Measurements from ENCODE around the gene SMARCB1.

The SMARCB1 gene

GRCh38 chr22:23789121-23789520 lies 2.4 kb downstream of the SMARCB1 start:
- H3K27ac ChIP-seq (ENCODE audit: low read length): peak overlapping the region; percentile 32; the same call in 1 of the 2 replicates
- H3K9me3 ChIP-seq (ENCODE audit: insufficient read depth, low read length): no peaks in the 10 kb centered on the region
- peaks cover 62% of the 10 kb centered on the region for H3K79me2 ChIP-seq (ENCODE audit: low read length)
- peak overlapping the region; percentile 32 for H3K4me2 ChIP-seq (ENCODE audit: low read length)
- peaks cover 30% of the 10 kb centered on the region for H3K36me3 ChIP-seq (replicated peaks; ENCODE audit: low read depth, low read length)
- TF ChIP-seq, protein P1, sequence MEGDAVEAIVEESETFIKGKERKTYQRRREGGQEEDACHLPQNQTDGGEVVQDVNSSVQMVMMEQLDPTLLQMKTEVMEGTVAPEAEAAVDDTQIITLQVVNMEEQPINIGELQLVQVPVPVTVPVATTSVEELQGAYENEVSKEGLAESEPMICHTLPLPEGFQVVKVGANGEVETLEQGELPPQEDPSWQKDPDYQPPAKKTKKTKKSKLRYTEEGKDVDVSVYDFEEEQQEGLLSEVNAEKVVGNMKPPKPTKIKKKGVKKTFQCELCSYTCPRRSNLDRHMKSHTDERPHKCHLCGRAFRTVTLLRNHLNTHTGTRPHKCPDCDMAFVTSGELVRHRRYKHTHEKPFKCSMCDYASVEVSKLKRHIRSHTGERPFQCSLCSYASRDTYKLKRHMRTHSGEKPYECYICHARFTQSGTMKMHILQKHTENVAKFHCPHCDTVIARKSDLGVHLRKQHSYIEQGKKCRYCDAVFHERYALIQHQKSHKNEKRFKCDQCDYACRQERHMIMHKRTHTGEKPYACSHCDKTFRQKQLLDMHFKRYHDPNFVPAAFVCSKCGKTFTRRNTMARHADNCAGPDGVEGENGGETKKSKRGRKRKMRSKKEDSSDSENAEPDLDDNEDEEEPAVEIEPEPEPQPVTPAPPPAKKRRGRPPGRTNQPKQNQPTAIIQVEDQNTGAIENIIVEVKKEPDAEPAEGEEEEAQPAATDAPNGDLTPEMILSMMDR (IDR thresholded peaks at IDR 0.05; ENCODE audit: low read depth, low read length): no peak
- no peak for TF ChIP-seq EZH2phosphoT487 (IDR thresholded peaks at IDR 0.05; ENCODE audit: low read depth)
- H3K27me3 ChIP-seq (ENCODE audit: low read depth, low read length): no peaks in the 10 kb centered on the region
- H3K9ac ChIP-seq (ENCODE audit: low read length): no peak overlapping the region
- peaks cover 44% of the 10 kb centered on the region for H4K20me1 ChIP-seq (ENCODE audit: insufficient read depth, low read length)
- H2AFZ ChIP-seq (ENCODE audit: low read depth, low read length): no peak overlapping the region
- H3K4me3 ChIP-seq (ENCODE audit: low read length): no peak overlapping the region
- H3K4me1 ChIP-seq (ENCODE audit: low read length): peaks cover 44% of the 10 kb centered on the region

GRCh38 chr22:23789638-23790037 lies 2.9 kb downstream of the SMARCB1 start:
- no peaks in the 10 kb centered on the region for H3K9me3 ChIP-seq (ENCODE audit: insufficient read depth, low read length)
- H3K4me1 ChIP-seq (ENCODE audit: low read length): peaks cover 44% of the 10 kb centered on the region
- H3K27me3 ChIP-seq (ENCODE audit: low read depth, low read length): no peaks in the 10 kb centered on the region
- TF ChIP-seq, protein P1 (IDR thresholded peaks at IDR 0.05; ENCODE audit: low read depth, low read length): peak; percentile 24; the same call in 1 of the 2 replicates
- no peak for TF ChIP-seq EZH2phosphoT487 (IDR thresholded peaks at IDR 0.05; ENCODE audit: low read depth)
- H4K20me1 ChIP-seq (ENCODE audit: insufficient read depth, low read length): peaks cover 44% of the 10 kb centered on the region
- no peak overlapping the region for H3K4me3 ChIP-seq (ENCODE audit: low read length)
- H2AFZ ChIP-seq (ENCODE audit: low read depth, low read length): no peak overlapping the region
- H3K79me2 ChIP-seq (ENCODE audit: low read length): peaks cover 62% of the 10 kb centered on the region
- peak overlapping the region; percentile 32 for H3K27ac ChIP-seq (ENCODE audit: low read length)
- H3K36me3 ChIP-seq (replicated peaks; ENCODE audit: low read depth, low read length): peaks cover 33% of the 10 kb centered on the region
- H3K4me2 ChIP-seq (ENCODE audit: low read length): peak overlapping the region; percentile 32
- H3K9ac ChIP-seq (ENCODE audit: low read length): no peak overlapping the region

DNA sequence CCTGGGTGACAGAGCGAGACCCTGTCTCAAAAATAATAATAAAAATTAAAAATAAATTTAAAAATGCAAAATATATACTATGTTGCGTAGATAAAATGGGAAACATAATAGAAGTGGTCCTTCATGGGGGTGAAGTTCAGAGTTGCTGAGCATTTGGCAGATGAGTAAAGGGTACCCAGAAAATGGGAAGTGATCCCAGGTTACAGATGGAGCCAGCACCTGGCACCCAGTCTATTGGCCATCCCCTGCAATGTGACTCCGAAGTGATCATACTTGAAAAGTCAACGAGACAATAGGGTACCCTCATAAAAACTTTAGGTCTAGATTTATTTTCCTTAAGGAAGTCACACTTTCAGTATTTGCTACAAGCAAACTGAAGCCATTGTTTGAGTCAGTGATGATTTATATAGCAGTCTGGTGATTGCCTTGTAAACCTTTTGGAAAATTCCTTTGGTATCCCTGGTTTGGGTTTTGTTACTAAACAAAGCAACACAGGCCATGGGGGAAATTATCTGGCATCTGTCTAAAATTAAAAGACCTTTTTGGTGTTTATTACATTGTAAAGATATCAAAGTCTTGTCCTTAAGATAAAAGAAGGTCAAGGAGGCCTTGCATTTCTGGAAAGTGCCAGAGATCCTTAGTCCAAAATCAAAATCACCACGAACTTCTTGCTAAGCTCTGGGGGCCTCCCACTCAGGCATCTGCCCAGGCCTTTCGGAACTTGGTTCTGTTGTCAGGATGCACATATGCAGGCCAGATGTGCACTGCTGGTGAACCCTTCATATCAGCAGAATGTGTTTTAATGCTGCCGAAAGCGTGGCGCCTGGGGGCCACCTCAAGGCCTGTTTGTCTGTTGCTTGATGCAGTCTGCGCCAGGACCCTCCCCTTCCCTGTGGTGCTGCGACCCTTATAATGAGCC lies 4.3 kb downstream of the SMARCB1 start:
- H3K36me3 ChIP-seq (replicated peaks; ENCODE audit: low read depth, low read length): peaks cover 40% of the 10 kb centered on the region
- no peak overlapping the region for H3K4me3 ChIP-seq (ENCODE audit: low read length)
- H2AFZ ChIP-seq (ENCODE audit: low read depth, low read length): no peak overlapping the region
- H3K27ac ChIP-seq (ENCODE audit: low read length): peak overlapping the region; percentile 41
- TF ChIP-seq, protein P1 (IDR thresholded peaks at IDR 0.05; ENCODE audit: low read depth, low read length): no peak
- TF ChIP-seq EZH2phosphoT487 (IDR thresholded peaks at IDR 0.05; ENCODE audit: low read depth): no peak
- peak overlapping the region; percentile 44 for H3K4me2 ChIP-seq (ENCODE audit: low read length)
- H3K4me1 ChIP-seq (ENCODE audit: low read length): peaks cover 43% of the 10 kb centered on the region
- H3K9me3 ChIP-seq (ENCODE audit: insufficient read depth, low read length): no peaks in the 10 kb centered on the region
- H4K20me1 ChIP-seq (ENCODE audit: insufficient read depth, low read length): peaks cover 44% of the 10 kb centered on the region
- peaks cover 62% of the 10 kb centered on the region for H3K79me2 ChIP-seq (ENCODE audit: low read length)
- no peaks in the 10 kb centered on the region for H3K27me3 ChIP-seq (ENCODE audit: low read depth, low read length)
- 0 out of 2 replicates have a peak overlapping the region, but pooled peaks have one; percentile 7 for H3K9ac ChIP-seq (ENCODE audit: low read length)

Data from OCI-LY3 (cell line).